ENCODE data around the gene ZFYVE26.
A peak's percentile ranks its signal among the peaks of the same experiment; 100 is the strongest.
"Not testable (repeated sequence)": the region's sequence is repeated elsewhere in the genome, so short reads cannot be mapped to it uniquely, and the experiment has no call there.

Gene ZFYVE26

DNA sequence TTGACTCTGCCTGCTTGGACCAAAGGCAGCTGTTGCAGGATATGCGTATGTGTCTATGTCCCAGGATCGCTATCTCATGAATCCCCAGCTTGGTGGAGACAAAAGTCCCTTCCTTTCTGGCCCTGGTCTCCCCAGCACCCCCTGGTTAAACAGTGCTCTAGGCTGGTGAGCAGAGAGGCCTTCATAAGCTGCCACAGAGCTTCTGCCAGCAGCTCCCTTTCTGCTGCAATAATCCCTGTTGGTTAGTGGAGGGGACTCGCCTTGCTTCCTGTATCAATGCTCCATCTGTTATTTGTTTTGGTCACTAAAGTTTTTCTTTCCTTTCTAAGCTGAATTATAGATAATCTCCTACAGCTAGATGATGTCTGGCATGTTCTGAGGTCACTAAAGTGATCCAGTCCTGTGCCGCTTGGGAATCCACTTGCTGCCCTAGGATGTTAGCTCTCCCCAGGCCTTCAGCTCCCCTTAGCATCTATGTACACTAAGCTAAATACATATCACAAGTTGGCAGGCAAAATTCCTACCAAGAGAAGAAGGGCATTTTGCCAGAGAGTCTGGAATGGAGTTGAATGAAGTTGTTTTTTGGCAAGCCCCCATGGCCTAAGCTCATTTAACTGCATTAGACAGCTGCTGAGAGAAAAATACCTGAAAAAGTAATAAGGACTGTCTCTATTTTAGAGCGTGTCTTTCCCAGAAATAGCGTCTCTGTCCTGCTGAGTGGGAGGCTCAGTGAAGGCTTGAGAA is 66.9 kb downstream of the ZFYVE26 start:
- DNase-seq, result no peak

DNA sequence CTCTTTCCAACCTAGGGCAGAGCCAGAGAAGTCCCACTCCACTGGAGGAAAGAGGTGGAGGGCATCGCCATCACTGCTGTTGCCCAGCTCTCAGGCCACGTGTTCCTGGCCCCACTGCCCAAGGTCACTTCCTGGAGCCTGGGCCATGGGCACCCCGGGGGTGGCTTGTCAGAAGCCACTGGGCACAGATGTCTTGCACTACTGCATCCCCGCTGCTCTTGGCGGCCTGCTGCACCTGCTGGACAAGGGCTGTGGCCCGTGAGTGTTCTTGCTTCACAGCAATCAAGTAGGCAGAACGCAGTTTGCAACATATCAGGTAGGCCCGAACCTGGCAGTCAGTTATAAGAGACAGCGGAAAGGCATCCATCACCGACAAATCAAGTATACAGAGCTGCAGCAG is 68.1 kb downstream of the ZFYVE26 start:
- DNase-seq, result no peak

DNA sequence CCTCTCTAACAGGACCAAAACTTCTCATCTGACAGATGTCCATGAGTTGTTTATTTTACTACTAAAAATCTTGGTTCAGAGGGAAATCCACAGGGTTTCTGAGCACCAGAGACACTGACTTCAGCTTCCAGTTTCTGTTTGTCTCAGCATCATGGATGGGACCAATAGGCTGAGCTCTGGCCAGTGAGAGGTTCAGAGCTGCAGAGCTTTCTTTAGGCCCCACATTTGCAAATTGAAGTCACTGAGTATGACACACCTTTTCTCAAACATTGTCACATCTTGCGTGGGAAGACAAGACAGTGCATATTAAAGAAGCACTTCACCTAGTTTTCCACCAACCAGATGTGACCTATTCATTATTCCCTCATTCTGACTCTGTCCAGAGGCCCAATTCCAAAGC is 69.5 kb downstream of the ZFYVE26 start:
- DNase-seq, result peak; percentile 5 to 13

DNA sequence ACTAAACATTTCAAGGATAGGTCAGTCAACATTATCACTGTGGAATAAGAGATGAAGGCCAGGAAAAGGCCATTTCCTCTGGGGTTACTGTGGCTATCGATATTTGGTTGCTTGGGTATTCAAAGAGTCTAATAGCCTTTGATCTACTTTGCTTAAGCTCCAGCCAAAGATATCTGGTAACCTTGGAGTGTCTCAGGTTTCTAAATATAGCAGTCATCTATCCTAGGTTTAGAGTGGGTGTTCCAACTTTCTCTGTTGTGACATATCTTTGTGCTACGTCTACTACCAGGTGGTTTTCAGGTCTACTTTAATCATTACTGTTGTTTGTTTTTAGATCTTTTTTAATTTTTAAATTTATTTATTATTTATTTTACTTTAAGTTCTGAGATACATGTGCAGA is 72.3 kb downstream of the ZFYVE26 start:
- DNase-seq, result no peak

DNA sequence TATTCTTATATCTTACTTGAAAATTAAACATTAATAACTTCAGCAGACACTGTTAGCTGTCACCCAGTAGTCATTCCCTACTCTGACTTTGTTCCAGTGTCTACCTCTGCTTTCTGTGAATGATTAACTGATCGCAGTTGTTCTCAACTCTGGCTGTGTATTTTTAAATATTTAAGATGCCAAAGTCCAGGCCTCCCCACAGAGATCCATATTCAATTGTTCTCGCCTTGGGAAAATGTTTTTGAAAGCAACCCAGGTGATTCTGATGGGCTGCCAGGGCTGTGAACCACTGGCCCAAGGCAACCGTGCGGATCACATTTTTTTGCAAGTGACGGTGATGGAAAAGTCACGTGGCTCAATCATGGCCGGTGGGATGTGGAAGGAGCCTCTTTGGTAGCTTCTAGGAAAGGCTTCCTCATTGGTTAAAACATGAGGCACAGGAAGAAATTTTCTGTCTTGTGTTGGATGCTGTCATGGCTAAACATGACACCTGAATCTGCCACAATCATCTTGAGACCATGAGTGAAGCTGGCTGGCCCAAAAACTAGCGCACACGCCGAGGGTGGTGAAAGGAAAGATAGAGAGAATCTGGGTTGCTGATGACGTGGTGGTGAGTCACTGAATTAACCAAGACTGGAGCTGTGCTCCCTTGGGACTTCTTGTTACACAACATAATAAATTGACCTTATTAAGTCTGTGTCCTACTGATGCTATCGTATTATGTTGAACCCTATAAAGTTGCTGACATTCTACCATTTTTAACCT is 77.5 kb downstream of the ZFYVE26 start:
- DNase-seq, result peak; percentile 8 to 15

DNA sequence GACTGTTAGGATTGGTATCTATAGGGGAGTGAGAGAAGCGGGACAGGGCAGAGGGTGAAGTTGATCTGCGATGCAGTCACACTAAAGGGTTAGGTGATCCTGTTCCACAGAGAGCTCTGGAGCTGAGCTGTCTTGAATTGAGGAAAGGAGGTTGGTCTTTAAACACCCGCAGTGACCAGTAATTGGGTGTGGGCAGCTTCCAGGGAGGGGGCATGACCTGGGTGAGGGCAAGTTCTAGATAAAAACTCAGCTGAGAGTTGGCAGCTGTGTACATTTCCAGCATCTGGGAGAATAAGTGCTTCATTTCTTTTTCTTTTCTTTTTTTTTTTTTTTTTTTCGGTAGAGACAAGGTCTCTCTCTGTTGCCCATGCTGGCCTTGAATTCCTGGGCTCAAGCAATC is 79.6 kb downstream of the ZFYVE26 start:
- no peak for DNase-seq

DNA sequence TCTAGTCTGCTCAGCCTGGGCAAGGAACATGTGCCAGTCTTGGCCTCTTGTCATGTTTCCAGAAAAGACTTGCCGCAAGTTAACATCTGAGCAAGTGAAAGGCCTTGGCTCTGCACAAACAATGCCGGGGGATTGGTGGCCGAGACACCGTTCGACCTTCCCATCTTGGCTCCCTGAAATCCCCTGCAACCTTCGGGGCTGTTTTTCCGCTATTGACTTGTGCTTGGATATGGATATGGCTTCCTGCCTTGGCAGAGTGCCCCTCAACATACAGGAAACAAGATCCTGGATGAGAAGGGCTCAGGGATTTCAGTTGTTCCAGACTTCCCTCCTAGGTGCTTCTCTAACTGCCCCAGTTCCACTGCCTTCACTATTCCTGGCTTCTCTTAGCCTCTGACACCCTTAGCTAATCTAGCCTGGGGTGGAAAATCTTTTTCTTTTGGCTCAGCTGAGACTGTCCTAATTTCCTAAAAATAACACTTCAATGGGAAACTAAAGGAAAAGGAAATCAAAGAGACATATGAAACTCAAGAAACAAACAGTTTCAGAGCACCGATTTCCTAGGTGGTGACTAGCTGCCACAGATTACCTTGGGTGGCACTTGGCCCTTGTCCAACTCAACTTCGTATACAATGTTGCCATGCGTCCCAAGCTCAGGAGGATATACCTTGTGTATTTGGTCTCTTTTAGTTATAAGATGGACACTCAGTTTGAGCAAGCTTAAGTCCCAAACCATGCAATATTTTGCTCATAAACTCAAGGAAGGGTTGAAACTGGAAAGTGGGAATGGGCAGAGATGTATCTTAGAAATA is 80.8 kb downstream of the ZFYVE26 start:
- DNase-seq, result no peak

DNA sequence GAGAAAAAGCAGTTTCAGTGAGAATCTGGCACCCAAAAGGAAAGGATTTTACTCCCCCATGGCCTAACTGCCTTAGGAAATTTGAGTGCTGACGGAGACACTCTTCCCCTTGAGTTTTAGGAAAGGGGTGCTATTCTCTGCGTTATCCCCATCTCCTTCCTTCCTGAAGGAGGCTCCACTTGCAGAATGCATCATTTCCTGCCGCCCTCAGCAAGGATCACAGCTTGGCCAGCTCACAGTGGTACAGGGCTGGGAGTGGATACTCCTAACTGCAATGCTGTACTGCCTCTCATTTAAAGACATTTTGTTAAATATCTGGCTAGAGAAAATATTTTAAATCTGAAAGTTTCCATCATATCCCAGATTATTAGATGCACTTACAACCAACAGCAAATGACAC is 81.7 kb downstream of the ZFYVE26 start:
- no peak for DNase-seq

DNA sequence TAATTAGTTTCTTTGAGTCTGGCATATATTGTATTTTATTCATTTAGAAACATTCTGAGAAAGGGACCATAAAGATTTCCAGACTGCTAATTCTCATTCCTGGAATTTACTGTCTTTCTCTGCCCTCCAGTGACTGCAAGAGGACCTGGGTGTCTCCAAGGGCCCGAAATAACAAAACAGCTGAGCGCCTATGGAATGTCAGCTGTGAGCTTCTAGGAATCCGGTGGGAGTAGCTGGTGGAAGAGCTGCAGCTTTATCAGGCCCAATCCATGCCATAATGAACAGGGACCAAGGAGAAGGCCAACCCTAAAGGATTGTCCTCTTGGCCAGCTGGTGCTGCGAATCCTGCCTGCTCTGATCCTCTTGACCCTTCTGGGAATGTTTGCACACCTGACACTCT is 82.8 kb downstream of the ZFYVE26 start:
- no peak for DNase-seq

DNA sequence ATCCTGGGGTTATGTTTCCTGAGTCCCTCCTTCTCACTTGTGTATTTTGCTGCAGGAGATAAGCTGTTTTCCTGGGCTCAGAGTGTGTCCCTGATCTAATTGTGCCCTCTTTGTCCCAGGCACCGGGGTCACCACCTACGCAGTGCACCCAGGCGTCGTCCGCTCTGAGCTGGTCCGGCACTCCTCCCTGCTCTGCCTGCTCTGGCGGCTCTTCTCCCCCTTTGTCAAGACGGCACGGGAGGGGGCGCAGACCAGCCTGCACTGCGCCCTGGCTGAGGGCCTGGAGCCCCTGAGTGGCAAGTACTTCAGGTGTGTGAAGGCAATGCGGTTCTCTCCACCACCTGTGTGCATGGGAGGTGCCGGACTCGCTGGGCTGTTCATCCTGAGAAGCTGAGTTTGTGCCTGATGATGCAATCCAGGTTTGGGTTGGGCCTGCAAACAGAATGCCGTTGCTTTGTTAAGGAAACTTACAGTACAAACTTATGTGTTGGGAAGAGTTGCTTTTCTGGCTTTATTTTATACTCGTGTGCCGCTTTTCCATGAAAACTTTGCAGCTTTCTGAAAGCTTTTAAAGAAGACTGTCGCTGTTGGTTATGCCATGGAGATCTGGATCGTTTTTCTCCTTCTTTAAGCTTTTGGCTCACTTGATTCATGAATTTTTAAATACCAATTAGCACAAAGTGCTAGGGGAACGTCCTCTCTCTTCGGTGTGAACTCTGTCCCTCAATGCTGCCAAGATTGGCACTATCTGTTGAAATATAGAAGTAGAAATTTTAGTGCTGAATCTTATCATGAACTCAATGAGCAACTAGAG is 87.1 kb downstream of the ZFYVE26 start:
- DNase-seq, result no peak

DNA sequence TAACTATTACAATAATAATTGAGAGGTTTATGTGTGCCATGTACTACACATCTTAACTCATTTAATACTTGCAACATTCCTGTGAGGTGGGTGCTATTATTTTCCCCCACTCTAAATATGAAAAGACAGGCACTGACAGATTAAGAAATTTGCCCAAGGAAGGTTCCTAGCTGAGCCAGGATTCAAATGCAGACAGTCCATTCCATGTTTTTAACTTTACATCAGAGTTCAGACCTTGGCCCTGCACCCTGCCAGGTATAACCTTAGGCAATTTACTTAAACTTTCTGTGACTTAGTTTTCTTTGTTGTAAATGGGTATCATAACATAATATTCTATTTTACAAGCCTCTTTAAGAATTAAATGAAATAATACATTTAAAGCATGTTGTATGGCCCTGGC is 88.1 kb downstream of the ZFYVE26 start:
- no peak for DNase-seq

DNA sequence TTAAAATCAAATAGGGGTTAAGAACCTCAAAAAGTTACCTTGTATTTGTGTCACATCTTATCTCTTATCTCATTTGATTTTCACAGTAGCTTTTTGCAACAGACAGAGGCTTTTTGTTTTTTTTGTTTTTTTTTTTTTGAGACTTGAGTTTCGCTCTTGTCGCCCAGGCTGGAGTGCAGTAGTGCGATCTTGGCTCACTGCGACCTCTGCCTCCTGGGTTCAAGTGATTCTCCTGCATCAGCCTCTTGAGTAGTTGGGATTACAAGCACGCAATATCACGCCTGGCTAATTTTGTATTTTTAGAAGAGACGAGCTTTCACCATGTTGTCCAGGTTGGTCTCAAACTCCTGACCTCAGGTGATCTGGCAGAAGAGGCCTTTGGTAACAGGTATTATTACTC is 89.0 kb downstream of the ZFYVE26 start:
- no peak for DNase-seq

DNA sequence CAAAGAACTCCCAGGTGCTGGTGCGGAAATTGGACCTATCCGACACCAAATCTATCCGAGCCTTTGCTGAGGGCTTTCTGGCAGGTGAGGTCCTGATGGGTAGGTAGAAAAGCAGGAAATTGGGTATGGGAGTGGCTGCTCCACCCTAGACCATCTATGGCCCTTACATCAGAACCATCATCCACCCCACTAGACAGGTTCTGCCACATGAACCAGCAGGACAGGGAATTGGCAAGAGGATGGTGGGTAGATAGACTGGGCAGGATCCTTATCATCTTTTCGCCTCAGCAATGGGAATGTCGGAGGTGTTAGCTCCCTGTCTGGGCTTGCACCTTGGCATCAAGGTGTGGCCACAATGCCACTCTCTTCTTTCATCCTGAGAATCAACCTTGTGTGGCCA is 91.2 kb downstream of the ZFYVE26 start:
- DNase-seq, result no peak

DNA sequence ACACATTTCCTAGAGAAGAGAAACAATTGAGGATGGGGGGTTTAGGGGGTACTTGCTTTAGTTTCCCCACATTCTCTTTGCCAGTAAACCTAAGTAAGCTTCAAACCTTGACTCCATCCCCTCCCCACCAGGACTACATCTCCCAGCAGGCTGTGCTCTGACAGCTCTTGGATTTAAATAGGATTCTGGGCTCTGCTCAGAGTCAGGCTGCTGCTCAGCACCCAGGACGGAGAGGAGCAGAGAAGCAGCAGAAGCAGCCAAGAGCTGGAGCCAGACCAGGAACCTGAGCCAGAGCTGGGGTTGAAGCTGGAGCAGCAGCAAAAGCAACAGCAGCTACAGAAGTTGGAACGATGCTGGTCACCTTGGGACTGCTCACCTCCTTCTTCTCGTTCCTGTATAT is 94.1 kb downstream of the ZFYVE26 start:
- no peak for DNase-seq

DNA sequence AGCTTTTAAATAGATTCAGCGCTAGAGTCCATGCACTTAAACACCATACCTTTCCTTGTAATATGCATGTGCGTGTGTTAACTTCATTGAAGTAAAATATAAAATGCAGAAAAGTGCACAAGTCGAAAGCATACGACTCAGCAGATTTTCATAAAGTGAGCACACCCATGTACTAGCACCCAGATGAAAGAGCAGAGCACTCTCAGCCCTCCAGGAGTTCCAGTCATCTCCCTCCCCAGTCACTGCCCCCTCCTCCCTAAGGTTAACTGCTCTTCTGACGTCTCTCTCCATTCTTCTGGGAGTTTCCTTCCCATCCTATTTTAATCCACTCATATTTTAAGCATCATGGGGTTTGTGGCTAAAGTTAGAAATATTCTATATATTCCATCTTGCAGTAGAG is 94.5 kb downstream of the ZFYVE26 start:
- DNase-seq, result no peak

DNA sequence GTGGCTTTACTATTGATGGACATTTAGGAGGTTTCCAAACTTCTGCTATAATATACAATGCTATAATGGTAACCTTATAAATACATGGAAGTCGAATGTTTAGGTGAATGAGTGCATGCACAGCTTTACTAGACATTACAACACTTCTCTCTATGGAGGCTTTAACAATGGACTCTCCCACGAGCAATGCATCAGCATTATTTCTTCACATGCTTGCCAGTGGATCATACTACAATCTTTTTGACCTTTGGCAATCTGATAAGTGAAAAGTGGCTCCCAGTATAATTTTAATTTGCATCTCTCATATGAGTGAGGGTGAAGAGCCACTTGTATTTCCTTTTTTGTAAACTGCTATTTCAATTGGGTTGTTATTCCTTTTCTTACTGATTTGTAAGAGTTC is 96.5 kb downstream of the ZFYVE26 start:
- no peak for DNase-seq

DNA sequence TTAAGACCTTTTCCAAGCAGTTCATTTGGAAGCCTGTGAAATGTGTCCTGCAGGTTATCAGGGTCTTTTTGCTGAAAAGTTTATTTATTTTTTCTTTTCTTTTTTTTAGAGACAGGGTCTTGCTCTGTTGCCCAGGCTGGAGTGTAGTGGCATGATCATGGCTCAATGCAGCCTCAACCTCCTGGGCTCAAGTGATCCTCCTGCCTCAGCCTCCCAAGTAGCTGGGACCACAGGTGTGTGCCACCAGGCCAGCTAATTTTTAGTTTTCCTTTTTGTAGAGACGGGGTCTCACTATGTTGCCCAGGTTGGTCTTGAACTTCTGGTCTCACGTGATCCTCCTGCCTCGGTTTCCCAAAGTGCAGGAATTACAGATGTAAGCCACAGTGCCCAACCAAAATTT is 97.0 kb downstream of the ZFYVE26 start:
- not testable (repeated sequence) for DNase-seq

DNA sequence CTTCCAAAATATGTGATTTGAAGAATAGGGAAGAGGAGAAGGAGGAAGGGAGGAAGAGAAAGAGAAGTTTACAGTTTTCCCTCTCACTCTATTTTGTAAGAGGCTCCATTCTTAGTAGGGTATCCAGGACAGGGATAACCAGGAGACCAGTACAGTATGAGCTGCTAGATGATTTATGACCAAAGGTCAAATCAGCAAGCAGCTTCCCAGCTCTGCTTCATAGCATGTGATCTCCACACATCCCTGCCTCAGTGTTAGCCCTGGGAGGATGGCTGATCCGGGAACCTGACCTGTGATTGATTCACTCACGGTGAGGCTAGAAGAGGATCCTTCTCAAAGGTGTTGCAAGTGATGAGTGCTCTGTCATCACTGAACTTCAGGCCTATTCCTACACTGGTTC is 98.1 kb downstream of the ZFYVE26 start:
- no peak for DNase-seq

DNA sequence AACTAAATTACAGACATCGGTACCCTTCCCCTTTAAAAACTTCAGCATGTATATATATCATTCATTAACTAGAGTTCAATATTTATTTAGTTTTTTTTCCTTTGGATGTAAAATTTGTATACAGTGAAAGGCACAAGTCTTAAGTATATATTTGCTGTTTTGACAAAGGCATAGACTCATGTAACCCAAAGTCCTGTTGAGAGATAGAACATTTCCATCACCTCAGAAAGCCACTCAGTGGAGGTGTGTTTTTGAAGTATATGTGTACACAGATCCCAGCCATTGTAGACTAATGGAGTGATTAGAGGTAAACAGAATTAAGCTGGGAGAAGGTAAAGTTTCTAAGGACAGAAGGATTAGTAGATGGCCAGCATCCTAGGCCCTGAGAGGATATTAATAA is 99.3 kb downstream of the ZFYVE26 start:
- no peak for DNase-seq

DNA sequence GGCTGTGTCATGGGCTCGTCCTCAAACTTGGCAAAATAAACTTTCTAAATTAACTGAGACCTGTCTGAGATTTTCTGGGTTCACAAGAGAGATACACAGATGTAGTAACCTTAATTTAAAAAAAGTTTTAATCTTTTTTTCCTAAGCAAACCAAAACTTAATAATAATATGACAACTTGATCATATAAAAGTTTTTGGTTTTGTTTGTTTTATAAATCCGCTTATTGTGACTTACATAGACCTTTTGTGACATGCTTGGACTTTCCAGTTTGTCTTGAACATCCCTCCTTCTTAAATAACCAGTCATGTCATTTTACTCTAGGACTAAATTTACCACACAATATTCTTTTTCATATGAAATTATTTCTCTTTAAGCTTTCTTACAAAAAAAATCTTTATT is 106.2 kb downstream of the ZFYVE26 start:
- DNase-seq, result no peak

DNA sequence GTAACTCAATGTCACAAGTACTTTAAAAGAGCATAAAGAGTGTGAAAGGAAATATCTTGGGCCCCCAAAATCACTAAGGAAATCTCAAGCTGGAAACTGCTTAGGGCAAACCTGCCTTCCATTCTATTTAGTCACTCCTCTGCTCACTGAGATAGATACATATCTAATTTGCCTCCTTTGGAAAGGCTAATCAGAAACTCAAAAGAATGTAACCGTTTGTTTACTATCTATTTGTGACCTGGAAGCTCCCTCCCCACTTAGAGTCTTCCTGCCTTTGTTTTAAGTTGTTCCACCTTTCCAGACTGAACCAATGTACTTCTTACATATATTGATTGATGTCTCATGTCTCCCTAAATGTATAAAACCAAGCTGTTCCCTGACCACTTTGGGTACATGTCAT is 106.6 kb downstream of the ZFYVE26 start:
- DNase-seq, result not testable (repeated sequence)

DNA sequence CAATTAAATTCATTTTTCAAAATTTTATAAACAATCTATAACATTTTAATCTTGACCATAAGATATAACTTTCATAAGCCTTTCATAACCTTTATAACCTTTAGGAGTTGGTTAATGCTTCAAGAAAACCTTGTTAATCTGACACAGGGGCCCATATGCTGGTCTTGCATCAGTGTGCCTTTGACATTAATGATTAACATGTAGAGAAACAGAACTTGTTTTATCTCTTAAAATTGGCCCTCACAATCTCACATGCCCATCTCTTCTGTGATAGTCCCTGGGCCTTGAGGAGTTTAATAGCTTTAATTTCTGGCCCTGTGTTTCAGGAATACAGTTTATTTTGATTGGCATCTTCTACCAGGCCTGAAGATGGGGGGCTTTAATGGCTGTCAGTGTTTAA is 107.0 kb downstream of the ZFYVE26 start:
- not testable (repeated sequence) for DNase-seq

DNA sequence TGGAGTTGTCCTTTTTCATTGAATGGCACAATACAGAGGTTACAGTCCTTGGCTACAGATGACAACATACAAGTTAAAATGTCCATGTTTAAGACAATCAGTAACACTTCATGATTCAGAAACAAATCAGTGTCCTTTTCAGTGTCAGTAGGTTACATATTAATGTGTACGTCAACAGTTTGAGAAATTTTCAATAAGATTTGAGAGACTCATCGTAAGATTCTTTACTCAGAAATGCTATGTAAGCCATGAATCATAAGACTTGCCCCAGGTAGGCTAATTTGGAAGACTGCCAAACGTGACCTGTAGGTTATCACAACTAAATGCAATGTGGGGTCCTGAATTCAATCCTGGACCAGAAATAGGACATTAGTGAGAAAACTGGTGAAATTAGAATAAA is 111.2 kb downstream of the ZFYVE26 start:
- no peak for DNase-seq

Data from activated CD4-positive, alpha-beta T cell treated with anti-CD3 and anti-CD28 coated beads, Interleukin-2, amount 50 U/mL, for 48 hours (primary cell).